ENCODE measurements around the gene NRARP. TPM values are rescaled to one million over a fixed set of nuclear protein-coding genes. Genes with fewer than 3 reads are reported as not detected.

NRARP gene
- total RNA-seq, 1 donor from 2014 or later: 33.7 TPM

DNA sequence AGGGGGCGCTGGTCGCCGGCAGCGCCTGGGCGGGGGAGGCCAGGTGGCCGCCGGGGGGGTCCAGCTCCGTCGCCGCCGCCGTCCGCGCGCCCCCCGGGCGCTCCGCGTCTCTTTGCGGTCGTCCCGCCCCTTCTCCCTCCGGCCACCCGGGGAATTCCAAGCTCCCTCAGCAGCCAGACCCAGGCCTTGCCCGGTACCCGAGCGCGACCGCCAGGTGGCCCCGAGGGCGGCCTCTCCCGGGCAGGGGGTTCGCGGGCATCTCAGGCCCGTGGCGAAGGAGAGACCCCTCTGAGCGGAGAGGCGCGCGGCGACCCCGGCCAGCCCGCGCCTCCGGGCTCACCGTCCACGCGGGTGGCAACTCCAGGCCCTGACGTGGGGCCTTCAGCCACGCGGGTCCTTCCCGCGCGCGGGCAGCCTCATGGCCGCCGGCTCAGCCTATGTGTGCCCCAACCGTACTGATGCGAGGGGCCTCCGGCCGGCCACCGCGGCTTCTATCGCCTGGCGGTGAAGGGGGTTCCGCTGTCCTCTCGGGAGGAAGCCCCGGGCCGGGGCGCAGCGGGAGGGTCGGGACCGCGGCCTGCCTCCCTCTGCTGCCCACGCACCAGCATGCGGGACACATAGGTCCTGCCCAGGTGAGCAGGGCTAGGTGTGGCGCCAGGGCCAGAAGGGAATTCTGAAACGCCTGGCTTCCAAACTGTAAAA is 529 bp upstream of the NRARP start:
- H3K27me3 Mint-ChIP-seq (ENCODE audit: low read depth): peaks cover 20% of the 10 kb centered on the region
- peaks cover 4% of the 10 kb centered on the region for H3K36me3 Mint-ChIP-seq (ENCODE audit: low read depth)
- H3K27ac Mint-ChIP-seq (ENCODE audit: unreplicated experiment): no peak overlapping the region
- H3K4me1 Mint-ChIP-seq: peaks cover 40% of the 10 kb centered on the region
- peak; percentile 73 for DNase-seq (ENCODE audit: low read depth, low spot score)
- TF ChIP-seq, protein P1, sequence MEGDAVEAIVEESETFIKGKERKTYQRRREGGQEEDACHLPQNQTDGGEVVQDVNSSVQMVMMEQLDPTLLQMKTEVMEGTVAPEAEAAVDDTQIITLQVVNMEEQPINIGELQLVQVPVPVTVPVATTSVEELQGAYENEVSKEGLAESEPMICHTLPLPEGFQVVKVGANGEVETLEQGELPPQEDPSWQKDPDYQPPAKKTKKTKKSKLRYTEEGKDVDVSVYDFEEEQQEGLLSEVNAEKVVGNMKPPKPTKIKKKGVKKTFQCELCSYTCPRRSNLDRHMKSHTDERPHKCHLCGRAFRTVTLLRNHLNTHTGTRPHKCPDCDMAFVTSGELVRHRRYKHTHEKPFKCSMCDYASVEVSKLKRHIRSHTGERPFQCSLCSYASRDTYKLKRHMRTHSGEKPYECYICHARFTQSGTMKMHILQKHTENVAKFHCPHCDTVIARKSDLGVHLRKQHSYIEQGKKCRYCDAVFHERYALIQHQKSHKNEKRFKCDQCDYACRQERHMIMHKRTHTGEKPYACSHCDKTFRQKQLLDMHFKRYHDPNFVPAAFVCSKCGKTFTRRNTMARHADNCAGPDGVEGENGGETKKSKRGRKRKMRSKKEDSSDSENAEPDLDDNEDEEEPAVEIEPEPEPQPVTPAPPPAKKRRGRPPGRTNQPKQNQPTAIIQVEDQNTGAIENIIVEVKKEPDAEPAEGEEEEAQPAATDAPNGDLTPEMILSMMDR (conservative IDR thresholded peaks at IDR 0.05): peak; percentile 79
- H3K9me3 Mint-ChIP-seq: no peaks in the 10 kb centered on the region
- peak overlapping the region; percentile 64 for H3K4me3 Mint-ChIP-seq

GRCh38 chr9:137301081-137301947 is 757 bp downstream of the NRARP start:
- peaks cover 52% of the 10 kb centered on the region for H3K4me1 Mint-ChIP-seq
- H3K36me3 Mint-ChIP-seq (ENCODE audit: low read depth): peaks cover 4% of the 10 kb centered on the region
- no peaks in the 10 kb centered on the region for H3K9me3 Mint-ChIP-seq
- DNase-seq (ENCODE audit: low read depth, low spot score): no peak
- H3K27ac Mint-ChIP-seq (ENCODE audit: unreplicated experiment): peak overlapping the region; percentile 92
- TF ChIP-seq, protein P1 (conservative IDR thresholded peaks at IDR 0.05): peak; percentile 43
- peaks cover 29% of the 10 kb centered on the region for H3K27me3 Mint-ChIP-seq (ENCODE audit: low read depth)
- H3K4me3 Mint-ChIP-seq: peak overlapping the region; percentile 97

GRCh38 chr9:137300567-137301080 is 1.4 kb downstream of the NRARP start:
- H3K9me3 Mint-ChIP-seq: no peaks in the 10 kb centered on the region
- peaks cover 29% of the 10 kb centered on the region for H3K27me3 Mint-ChIP-seq (ENCODE audit: low read depth)
- peaks cover 4% of the 10 kb centered on the region for H3K36me3 Mint-ChIP-seq (ENCODE audit: low read depth)
- peak overlapping the region; percentile 29 for H3K27ac Mint-ChIP-seq (ENCODE audit: unreplicated experiment)
- peak overlapping the region; percentile 97 for H3K4me3 Mint-ChIP-seq
- TF ChIP-seq, protein P1 (conservative IDR thresholded peaks at IDR 0.05): no peak
- H3K4me1 Mint-ChIP-seq: peaks cover 52% of the 10 kb centered on the region
- no peak for DNase-seq (ENCODE audit: low read depth, low spot score)

GRCh38 chr9:137299938-137300337 is 2.1 kb downstream of the NRARP start:
- Mint-ChIP-seq H3K4me3 (peak overlapping the region; percentile 97), H3K36me3 (ENCODE audit: low read depth) (peaks cover 4% of the 10 kb centered on the region), H3K4me1 (peaks cover 47% of the 10 kb centered on the region), H3K27ac (ENCODE audit: unreplicated experiment) (peak overlapping the region; percentile 50), H3K9me3 (no peaks in the 10 kb centered on the region), H3K27me3 (ENCODE audit: low read depth) (peaks cover 29% of the 10 kb centered on the region)
- no peak for DNase-seq (ENCODE audit: low read depth, low spot score)
- TF ChIP-seq, protein P1 (conservative IDR thresholded peaks at IDR 0.05): no peak

DNA sequence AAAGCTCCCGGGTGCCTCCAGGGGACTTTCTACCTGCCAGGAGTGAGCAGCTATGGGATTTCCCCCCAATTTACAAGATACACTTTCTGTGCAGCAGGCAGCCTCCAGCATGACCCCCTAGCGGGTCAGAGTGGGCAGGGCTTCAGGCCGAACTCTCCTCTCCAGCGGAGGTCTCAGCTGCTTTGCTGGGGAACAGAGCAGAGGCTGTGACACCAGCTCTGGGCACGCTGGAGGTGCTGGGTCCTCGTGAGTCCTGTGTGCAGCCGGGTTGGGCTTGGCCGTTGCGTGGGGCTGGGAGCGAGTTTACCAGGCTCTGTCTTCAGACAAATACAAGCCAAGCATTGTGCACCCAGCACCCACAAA is 2.9 kb downstream of the NRARP start:
- Mint-ChIP-seq H3K27me3 (ENCODE audit: low read depth) (peaks cover 33% of the 10 kb centered on the region), H3K4me1 (peaks cover 43% of the 10 kb centered on the region), H3K9me3 (no peaks in the 10 kb centered on the region), H3K36me3 (ENCODE audit: low read depth) (peaks cover 4% of the 10 kb centered on the region), H3K27ac (ENCODE audit: unreplicated experiment) (no peak overlapping the region), H3K4me3 (peak overlapping the region; percentile 78)
- TF ChIP-seq, protein P1 (conservative IDR thresholded peaks at IDR 0.05): no peak
- DNase-seq (ENCODE audit: low read depth, low spot score): no peak
